HG03558 (cell line): ENCODE data around the gene ADNP.

Source experiments
- ATAC-seq: cut with Tn5 transposase; IDR thresholded peaks from one replicate; pipeline ENCODE4 v1.9.1; 2021; ENCODE audit warnings: moderate number of reproducible peaks; ENCODE audit not compliant: unreplicated experiment; ENCODE audit errors: extremely low read depth

The ADNP gene

DNA sequence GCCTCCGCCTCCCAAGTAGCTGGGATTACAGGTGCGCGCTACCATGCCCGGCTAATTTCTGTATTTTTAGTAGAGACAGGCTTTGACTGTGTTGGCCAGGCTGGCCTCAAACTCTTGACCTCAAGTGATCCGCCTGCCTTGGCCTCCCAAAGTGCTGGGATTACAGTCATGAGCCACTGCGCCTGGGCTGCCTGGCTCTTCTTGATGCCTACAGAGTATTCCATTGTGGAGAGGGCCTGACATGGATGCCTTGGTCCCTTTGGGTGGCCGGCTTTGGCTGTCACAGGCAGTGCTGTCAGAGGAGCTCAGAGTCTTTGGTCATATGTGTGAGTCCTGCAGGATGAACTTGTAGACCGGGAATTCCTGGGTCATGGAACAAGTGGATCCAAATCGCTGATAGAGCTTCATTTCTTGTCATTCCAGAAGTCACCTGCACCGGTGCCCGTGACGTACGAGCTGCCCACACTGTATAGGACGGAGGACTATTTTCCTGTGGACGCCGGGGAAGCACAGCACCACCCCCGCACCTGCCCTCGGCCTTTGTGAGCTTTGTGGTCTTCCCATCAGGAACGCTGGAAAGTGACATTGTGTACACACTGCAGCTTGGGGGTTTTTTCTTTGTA is 55.1 kb downstream of the ADNP start:
- ATAC-seq = no peak

DNA sequence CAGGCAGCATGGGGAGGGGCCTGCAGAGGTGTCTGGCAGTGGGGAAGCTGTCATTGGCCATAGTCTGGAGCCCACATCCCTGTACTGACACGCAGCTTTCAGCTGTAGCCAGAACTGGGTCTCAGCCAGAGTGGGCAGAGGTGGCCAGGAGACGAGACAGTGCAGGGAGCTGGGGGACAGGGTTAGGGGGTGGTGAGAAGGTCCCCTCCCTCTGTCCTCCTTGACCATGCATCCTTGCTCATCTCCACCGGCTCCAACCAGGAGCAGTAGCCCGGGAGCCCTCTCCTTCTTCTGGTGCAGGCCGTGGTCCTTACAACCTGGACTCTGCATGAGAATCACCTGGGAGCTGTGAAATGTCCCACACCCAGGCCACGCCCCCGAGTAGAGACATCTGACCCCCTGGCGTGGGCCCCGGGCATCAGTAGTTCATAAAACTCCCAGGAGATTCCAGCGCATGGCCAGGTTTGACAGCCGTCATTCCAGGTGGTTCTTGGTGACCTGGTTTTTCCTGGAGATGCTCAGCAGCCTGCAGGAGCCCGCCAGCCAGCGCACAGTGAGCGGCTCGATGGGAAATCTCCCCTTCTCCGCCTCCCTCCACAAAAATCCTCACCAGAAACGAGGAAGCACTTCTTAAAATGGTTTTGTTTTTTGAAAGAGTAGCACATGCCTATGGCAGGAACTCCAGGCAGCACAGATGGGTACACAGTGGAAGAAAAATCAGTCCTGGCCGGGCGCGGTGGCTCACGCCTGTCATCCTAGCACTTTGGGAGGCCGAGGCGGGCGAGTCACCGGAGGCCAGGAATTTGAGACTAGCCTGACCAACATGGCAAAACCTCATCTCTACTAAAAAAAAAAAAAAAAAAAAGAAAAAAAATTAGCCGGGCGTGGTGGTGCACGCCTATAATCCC is 56.2 kb downstream of the ADNP start:
- ATAC-seq = no peak

DNA sequence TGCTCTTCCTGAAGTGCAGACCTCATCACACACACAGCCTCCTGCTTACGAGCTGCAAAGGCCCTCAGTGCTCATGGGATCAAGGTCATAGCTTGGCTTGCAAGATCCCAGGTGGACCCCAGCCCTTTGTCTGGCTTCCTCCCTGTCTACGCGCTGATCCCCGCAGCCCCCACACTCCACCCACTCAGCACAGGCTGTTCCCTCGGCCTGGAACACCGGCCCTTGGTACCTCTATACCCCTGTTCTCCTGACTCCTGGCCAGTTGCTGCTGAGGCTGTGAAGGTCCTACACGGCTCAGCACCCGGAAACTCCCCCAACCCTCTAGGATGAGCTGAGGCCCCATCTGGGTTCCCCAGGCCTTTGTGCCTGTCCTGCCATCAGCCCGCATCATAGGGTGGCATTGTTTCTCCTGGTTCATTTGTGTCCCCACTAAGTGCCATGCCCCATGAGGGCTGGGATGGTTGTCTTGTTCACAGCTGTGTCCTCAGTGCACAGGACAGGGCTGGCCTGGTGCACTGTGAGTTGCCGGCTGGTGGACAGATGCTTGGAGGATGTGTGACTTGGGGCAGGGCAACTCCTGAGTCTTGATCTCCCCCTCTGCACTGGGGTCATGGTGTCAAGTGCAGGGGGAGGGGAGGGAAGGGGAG is 57.0 kb downstream of the ADNP start:
- no peak for ATAC-seq

DNA sequence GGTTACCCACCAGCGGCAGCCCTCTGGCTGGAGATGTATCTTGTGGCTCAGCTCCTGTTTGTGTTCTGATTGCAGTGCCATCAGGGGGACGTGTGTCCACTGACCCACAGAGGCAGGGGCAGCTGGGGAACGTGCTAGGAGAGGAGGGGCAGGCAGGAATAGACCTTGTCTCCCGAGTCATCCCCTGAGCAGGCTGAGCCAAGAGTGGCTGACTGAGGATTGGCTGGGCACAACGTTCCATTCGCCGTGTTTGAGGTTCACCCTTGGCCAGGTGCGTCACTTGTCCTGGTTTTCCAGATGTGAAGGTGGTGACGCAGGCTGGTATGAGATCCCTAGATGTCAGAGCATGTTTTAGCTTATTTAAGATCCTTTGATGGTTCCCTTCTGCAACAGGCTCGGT is 57.7 kb downstream of the ADNP start:
- no peak for ATAC-seq

DNA sequence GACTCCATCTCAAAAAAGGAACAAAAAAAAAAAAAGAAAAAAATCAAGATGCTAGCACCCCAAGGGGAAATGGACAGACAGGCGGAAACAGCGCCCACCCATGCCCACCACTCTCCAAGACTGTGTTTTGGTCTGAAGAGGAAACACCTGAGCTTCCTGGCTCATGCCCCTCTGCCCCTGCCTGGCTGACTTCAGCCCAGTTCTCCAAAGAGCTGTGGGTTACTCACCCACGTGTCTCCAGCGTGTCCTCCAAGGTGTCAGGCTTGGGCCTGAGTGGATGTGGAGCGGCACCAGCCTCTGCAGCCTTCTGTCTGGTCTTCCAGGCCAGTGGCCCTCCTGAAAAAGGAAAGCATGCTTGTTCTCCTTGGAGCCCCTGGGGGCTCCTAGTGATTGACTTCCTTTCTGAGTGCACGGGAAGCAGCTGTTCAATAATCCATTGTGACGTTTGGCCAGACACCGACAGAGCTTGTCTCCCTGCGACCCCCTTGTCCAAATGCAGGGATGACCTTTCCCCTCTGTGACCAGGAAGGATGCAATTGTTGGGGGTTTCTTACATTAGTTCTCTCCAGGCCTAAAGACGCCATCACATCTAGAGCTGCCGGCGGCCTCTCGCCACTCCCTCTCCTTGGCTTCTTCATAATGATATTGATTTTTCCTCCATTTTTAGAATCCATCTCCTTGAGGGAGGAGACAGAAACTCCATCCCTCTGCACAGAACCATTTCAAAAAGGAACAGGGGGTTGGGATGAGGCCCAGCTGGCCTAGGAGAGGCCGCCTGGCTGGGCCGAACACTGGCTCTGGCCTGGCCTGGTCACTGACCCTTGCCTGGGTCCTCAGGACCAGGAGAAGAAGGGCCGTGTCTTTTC is 58.4 kb downstream of the ADNP start:
- no peak for ATAC-seq

DNA sequence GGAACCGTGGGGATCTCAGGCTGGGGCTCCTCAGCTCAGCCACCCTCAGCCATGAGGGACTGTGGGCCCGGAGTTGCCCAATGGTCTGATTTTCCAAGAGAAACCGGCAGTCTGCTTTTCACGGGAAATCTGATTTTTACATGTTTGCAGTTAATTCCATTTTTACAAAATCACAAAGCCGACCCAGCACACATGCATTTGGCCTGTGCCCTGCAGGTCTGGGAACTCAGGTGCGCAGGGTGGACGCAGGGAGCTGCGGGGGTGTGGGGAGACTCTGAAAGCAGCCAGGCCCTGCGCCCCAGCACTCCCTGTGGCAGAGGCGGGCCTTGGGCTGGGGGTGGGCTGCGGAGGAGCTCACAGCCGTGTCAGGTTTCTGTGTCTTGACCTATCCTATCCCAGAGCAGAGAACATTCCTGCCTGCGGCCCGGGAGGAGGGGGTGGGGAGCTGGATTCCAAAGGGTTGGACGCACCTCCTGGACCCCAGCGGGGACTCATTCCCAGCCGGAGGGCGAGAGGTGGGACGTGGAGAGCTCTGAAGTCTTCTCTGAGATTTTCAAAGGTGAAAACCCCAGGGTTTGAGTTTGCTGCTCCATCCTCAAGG is 60.6 kb downstream of the ADNP start:
- ATAC-seq = no peak

DNA sequence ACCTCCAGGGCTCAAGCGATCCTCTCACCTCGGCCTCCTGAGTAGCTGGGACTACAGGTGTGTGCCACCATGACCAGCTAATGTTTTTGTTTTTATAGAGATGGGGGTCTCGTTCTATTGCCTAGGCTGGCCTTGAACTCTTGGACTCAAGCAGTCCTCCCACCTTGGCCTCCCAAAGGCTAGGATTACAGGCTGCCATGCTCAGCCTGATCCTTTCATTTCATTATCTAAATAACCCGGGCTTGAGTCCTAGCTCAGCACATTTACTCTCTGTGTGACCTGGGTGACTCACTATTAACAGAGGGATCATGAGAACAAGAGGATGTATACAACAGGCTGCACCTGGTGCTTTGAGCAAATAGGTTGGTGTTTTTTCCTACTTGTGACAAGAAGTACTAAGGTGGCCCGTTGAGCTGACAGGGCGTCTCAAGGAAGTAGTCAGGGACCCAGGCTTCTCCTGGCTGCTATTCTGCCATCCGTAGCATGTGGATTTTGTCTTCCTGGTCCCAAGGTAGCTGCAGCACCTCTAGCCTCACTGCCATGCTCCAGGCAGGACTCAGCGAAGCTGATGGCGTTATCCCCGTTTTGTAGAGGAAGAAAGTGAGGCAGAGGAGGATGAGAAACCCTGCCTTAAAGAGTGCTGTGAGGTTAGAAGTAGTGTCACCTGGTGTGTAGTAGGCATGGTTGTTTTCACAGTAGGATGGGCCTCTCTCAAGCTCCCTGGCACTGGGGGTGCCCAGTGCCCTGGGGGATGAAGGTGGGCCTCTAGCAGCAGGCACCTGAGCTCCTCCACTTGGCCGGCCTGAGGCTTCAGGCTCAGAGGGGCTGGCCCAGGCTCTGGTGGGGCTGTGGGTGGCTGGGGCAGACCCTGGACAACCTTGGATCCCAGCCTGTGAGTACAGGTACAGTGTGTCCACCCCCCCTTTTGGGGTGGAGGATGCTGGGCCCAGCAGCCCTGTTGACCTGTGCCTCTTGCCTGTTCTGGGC is 62.4 kb downstream of the ADNP start:
- no peak for ATAC-seq

DNA sequence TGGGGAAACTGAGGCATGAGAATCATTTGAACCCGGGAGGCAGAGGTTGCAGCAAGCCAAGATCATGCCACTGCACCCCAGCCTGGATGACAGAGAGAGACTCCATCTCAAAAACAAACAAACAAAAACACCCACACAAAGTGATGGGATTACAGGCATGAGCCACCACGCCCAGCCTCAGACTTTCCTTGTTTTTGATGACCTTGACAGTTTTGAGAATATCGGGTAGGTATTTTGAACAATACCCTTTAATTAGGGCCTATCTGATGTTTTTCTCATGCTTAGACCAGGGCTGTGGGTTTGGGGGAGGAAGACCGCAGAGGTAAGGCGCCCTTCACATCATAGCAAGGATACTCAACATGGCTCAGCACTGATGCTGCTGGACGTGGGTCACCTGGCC is 63.4 kb downstream of the ADNP start:
- ATAC-seq = no peak

DNA sequence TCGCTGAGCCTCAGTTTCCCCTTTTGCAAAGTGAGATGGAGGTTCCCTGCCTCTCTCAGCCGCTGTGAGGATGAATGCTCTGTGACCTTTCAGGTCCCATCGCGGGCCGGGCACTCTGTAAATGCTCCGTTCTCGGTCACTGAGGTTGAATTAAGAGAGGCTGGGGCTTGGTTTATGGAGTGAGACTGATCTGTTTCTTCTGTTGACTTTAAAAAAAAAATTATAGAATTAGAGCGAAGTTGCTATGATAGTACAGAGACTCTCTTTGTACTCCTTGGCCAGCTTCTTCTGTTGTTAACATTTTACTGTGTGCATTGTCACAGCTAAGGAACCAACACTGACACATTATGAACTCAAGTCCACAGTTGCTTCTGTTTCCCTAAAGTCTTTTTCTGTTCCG is 64.4 kb downstream of the ADNP start:
- no peak for ATAC-seq

DNA sequence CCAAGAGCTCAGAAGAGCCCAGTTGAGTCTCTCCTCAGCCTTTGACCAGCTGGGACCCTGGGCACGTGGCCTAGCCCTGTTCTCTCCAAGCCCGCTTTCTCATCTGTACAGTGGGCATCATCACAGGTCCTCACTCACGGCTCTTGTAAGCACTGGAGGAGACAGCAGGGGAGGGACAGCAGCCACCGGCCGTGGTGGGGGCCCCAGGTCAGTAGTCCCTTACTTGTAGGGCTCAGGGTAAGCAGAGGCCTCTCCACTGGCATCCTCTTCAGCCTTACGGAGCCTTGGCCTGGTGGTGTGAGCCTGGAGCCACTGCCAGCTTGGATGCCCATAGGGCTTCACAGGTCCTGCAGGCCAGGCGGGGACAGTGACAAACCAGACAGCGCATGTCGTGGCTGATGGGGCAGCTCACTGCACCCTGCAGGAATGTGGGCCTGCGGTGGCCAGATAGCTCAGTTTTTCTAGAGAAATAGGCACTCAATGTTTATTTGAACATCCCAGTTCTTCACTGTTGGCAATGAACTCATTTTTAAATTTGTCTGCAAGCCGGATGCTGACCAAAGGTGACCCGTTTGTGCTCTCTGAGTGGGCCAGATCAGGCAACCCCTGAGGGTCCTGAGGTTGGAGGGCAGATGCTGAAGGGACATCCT is 65.1 kb downstream of the ADNP start:
- ATAC-seq = no peak

DNA sequence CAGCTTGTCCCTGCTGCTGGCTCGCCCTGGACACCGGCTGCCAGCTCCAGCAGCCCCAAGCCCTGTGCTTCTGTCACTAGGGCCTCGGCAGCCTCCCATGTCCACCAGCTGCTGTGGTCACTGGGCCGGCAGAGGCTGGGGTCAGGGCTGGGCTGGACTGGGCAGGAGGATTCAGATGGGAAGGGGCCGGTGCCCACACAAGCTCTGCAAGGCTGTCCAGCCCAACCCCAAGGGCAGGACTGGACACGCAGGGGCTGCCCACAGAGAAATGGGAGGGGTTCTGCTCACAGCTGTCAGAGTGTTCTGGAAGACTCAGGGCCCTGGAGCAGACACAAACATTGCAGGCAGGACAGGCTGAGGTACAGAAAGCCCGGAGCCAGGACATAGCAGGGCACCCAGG is 65.6 kb downstream of the ADNP start:
- no peak for ATAC-seq

DNA sequence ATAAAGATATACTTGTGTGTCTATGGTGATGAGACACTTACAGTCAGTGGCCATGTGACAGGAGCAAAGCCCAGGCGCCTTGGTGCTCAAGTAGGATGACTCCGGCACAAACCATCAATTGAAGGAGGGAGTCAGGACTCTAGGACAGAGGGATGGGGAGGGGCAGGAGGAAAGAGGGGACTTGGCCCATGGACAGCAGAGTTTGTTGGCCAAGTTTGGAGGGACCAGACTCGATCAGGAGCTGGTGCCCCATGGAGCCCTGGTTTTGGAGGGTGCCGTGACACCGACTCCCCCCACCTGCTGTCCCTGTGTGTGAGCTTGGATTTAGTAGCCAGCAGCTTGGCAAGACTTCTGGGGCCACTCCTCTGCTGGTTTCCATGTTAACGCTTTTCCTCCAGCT is 66.1 kb downstream of the ADNP start:
- no peak for ATAC-seq

DNA sequence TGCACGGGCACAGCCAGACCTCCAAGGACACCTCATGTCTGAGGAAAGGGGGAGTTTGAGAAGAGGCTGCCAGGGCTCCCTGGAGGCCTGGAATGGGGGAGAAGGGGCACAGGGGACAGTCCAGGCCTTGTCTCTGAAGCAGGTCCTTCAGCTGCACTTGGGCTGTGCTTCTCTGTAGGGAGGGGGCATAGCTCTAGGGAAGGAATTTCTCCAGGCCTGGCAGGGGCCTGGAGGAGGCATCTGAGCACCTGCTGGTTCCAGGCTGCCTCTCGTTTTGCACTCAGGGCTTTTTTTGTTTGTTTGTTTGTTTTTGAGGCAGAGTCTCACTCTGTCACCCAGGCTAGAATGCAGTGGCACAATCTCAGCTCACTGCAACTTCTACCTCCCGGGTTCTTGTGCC is 68.7 kb downstream of the ADNP start:
- ATAC-seq = no peak

DNA sequence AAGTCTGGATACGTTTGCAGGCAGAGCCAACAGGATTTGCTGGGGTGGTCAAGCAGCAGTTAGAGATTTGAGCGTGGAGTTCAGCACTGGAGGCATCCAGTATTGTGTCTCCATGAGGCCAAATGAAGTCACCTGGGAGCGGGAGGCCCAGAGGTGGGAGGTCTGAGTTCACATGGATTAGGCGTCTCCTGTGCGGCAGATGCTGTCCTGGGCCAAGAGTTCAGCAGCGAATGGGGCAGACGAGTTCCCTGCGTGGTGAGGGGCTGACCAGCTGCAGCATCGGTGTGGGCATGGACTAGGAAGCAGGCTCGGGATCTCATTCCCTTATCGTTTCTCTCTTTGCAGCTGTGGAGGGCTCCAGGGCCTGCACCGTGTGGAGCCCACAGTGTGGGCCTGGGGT is 70.2 kb downstream of the ADNP start:
- ATAC-seq = no peak

DNA sequence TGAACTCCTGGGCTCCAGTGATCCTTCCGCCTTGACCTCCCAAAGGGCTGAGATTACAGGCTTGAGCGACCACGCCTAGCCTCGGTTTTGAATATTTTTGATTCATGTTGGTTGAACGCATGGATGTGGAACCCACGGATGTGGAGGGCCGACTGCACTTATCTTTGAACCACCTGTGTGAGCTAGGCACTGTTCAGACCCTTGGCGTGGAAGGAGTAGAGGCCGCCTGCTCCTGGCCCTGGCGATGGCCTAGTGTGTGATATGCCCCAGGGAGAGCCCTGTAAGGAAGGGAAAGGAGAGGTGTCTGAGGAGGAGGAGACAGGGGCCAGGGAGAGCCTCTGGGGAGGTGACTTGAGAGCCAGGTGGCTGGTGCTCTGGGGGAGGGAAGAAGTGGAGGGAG is 72.1 kb downstream of the ADNP start:
- no peak for ATAC-seq

DNA sequence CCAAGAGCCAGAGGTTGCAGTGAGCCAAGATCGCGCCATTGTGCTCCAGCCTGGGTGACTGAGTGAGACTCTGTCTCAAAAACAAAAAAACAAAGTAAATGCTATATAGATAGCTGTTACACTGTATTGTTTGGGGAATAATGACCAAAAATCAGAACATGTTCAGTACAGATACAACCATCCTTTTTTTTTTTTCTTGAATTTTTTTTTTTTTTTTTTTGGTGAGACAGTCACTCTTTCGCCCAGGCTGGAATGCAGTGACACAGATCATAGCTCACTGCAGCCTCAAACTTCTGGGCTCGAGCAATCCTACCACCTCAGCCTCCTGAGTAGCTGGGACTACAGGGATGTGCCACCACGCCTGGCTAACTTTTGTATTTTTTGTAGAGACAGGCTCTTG is 72.7 kb downstream of the ADNP start:
- no peak for ATAC-seq

DNA sequence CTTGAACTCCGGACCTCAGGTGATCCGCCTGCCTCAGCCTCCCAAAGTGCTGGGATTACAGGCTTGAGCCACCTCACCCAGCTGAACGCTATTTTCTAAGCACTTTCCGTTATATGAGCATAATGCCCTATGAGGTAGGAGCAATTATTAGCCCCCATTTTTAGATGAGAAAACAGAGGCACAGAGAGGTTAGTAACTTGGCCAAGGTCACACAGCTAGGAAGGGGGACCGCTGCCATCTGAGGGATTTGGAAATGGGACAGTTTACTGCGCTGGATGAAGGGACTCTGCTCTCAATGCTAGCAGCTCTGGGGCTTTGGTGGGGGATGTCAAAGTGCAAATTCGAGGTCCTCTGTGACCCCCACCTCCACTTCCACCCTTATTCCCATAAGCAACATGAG is 73.9 kb downstream of the ADNP start:
- ATAC-seq = no peak

DNA sequence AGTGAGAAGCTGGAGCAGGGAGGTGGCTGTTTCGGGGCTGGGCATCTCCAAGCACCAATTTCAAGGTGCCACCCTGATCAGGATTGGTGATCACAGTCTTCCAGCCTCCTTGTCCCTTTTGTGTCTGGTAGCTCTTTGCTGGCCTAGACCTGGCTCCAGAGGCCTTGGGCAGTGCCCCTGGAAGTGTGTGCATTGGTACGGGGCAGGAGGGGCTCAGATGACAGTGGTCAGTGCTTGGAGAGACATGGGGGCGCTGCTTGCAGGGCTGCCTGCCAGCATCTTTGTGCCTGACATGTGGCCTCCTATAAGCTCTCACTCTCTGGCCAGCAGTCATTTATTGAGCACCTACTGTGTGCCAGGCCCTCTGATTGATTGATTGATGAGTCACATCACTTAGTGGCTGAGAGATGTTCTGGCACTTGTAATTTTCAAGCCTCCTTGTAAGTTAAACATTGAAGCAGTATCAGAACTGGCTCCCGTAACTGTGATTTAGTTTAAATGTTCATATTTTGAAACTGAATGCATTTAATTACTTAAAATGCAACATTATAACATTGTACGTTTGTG is 74.7 kb downstream of the ADNP start:
- no peak for ATAC-seq
